Adipocyte (in vitro differentiated cells): ENCODE data around the gene RBM20.
A peak's percentile ranks its signal among the peaks of the same experiment; 100 is the strongest.

ENCODE experiments used
- DNase-seq: peaks from one replicate; pipeline ENCODE4 v3.0.0-alpha.2; 2015; ENCODE audit warnings: low read depth
- H3K27me3 ChIP-seq: replicated peaks from 2 replicates; pipeline ENCODE4 v1.7.0; 2013; ENCODE audit warnings: mild to moderate bottlenecking, low read length, moderate library complexity; ENCODE audit not compliant: control insufficient read depth, insufficient read depth
- H3K36me3 ChIP-seq: 2 replicates; pipeline ENCODE4 v1.7.0; 2013; ENCODE audit warnings: low read length, mild to moderate bottlenecking, moderate library complexity; ENCODE audit not compliant: control insufficient read depth, insufficient read depth, severe bottlenecking
- H3K4me1 ChIP-seq: 2 replicates; pipeline ENCODE4 v1.7.0; 2013; ENCODE audit warnings: mild to moderate bottlenecking, low read length, moderate library complexity; ENCODE audit not compliant: control insufficient read depth, insufficient read depth
- H3K4me3 ChIP-seq: 2 replicates; pipeline ENCODE4 v1.7.0; 2013; ENCODE audit warnings: mild to moderate bottlenecking, low read length, moderate library complexity
- H3K9ac ChIP-seq: 2 replicates; pipeline ENCODE4 v1.7.0; 2013; ENCODE audit warnings: mild to moderate bottlenecking, low read length, moderate library complexity
- H3K9me3 ChIP-seq: 2 replicates; pipeline ENCODE4 v1.7.0; 2013; ENCODE audit warnings: mild to moderate bottlenecking, low read length, moderate library complexity; ENCODE audit not compliant: control insufficient read depth

The RBM20 gene

DNA sequence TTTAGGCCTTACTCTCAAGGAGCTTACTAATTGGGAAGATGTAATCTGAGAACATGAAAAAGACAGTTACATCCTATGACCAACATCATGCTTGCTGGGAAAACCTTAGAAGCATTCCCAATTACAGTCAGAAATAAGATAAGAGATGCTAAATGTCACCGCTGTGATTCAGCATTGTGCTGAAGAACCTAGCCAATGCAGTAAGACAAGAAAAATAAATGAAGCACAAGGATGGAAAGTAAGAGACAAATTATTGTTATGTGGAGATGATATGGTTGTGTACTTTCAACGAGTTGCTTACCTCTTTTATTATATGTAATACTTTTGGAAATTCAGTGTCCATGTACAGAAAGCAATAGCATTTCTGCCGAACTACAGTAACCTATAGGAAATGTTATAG is 104.8 kb downstream of the RBM20 start:
- DNase-seq, result no peak
- no peaks in the 10 kb centered on the region for H3K4me1 ChIP-seq

GRCh38 chr10:110750931-110751330 is 106.8 kb downstream of the RBM20 start:
- no peaks in the 10 kb centered on the region for H3K4me1 ChIP-seq
- H3K9ac ChIP-seq, result no peak overlapping the region
- H3K4me3 ChIP-seq, result no peak overlapping the region

More for the DNA sequence above, 104.8 kb downstream of the RBM20 start:
- Histone ChIP-seq H3K4me3 (no peak overlapping the region), H3K9me3 (peaks cover 6% of the 10 kb centered on the region), H3K9ac (no peak overlapping the region), H3K27me3 (no peaks in the 10 kb centered on the region), H3K36me3 (no peaks in the 10 kb centered on the region)

GRCh38 chr10:110751850-110752249 is 107.7 kb downstream of the RBM20 start:
- peaks cover under 1% of the 10 kb centered on the region for H3K4me1 ChIP-seq
- DNase-seq, result no peak
- no peak overlapping the region for H3K4me3 ChIP-seq
- H3K9ac ChIP-seq, result no peak overlapping the region
- no peaks in the 10 kb centered on the region for H3K36me3 ChIP-seq
- peaks cover 12% of the 10 kb centered on the region for H3K9me3 ChIP-seq
- no peaks in the 10 kb centered on the region for H3K27me3 ChIP-seq

More at GRCh38 chr10:110750931-110751330, 106.8 kb downstream of the RBM20 start:
- Histone ChIP-seq H3K9me3 (peaks cover 12% of the 10 kb centered on the region), H3K36me3 (no peaks in the 10 kb centered on the region), H3K27me3 (no peaks in the 10 kb centered on the region)
- DNase-seq, result no peak

DNA sequence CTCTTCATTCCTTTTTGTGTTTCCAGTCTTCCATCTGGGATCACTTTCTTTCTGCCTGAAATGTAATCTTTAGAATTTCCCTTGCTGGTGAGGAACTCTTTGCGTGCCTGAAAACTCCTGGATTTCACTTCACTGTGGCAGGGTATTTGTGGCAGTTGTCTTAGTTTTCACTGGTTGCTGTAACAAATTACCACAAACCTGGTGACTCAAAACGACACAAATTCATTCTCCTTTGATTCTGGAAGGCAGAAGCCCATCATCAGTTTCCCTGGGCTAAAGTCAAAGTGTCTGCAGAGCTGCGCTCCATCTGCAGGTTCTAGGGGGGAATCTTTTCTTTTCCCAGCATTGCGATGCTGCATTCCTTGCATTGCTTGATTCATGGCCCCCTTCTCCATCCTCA is 109.3 kb downstream of the RBM20 start:
- H3K9ac ChIP-seq, result no peak overlapping the region
- no peak for DNase-seq
- H3K4me1 ChIP-seq, result peaks cover 4% of the 10 kb centered on the region
- H3K9me3 ChIP-seq, result peaks cover 12% of the 10 kb centered on the region
- H3K36me3 ChIP-seq, result no peaks in the 10 kb centered on the region
- no peaks in the 10 kb centered on the region for H3K27me3 ChIP-seq
- H3K4me3 ChIP-seq, result no peak overlapping the region

- Histone ChIP-seq H3K9me3 (peaks cover 6% of the 10 kb centered on the region), H3K36me3 (no peaks in the 10 kb centered on the region), H3K4me3 (no peak overlapping the region), H3K4me1 (peaks cover 4% of the 10 kb centered on the region), H3K27me3 (no peaks in the 10 kb centered on the region), H3K9ac (no peak overlapping the region)
- no peak for DNase-seq
Observed at GRCh38 chr10:110754375-110755105, 110.4 kb downstream of the RBM20 start.

GRCh38 chr10:110755781-110756180 is 111.6 kb downstream of the RBM20 start:
- no peak for DNase-seq
- Histone ChIP-seq H3K9me3 (peaks cover 6% of the 10 kb centered on the region), H3K27me3 (no peaks in the 10 kb centered on the region), H3K9ac (no peak overlapping the region), H3K4me3 (no peak overlapping the region), H3K36me3 (no peaks in the 10 kb centered on the region), H3K4me1 (peaks cover 4% of the 10 kb centered on the region)

GRCh38 chr10:110756876-110757275 is 112.7 kb downstream of the RBM20 start:
- no peak for DNase-seq
- Histone ChIP-seq H3K9me3 (peaks cover 6% of the 10 kb centered on the region), H3K36me3 (no peaks in the 10 kb centered on the region), H3K27me3 (no peaks in the 10 kb centered on the region), H3K4me1 (peaks cover 4% of the 10 kb centered on the region), H3K4me3 (no peak overlapping the region), H3K9ac (no peak overlapping the region)

GRCh38 chr10:110757586-110757985 is 113.5 kb downstream of the RBM20 start:
- Histone ChIP-seq H3K9ac (no peak overlapping the region), H3K27me3 (peaks cover 4% of the 10 kb centered on the region), H3K4me3 (no peak overlapping the region), H3K9me3 (peaks cover 6% of the 10 kb centered on the region), H3K36me3 (no peaks in the 10 kb centered on the region), H3K4me1 (peaks cover 4% of the 10 kb centered on the region)
- DNase-seq, result no peak

DNA sequence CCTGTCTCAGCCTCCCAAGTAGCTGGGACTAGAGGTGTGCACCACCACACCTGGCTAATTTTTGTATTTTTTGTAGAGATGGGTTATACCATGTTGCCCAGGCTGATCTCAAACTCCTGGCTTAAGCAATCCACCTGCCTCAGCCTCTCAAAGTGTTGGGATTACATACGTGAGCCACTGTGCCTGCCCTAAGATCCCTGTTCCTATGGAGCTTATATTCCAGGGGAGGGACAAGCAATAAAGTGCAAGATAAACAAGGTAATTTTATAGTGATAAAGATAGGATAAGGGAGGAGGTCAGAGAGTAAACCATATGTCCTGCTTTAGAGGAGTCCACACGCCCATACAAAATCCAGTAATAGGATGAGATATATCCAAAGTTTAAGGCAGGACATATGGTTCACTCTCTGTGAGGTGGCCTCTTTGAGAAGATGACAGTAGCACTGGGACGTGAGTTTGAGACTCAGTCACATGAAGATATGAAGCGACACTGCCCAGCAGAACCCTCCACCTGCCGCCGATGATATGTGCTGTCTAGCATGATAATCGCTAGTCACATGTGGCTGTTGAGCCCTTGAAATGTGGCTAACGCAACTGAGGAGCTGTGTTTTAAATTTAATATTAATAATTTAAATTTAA is 114.1 kb downstream of the RBM20 start:
- no peak for DNase-seq
- Histone ChIP-seq H3K9ac (no peak overlapping the region), H3K36me3 (no peaks in the 10 kb centered on the region), H3K4me3 (no peak overlapping the region), H3K27me3 (peaks cover 10% of the 10 kb centered on the region), H3K4me1 (peaks cover 4% of the 10 kb centered on the region), H3K9me3 (peaks cover 6% of the 10 kb centered on the region)

DNA sequence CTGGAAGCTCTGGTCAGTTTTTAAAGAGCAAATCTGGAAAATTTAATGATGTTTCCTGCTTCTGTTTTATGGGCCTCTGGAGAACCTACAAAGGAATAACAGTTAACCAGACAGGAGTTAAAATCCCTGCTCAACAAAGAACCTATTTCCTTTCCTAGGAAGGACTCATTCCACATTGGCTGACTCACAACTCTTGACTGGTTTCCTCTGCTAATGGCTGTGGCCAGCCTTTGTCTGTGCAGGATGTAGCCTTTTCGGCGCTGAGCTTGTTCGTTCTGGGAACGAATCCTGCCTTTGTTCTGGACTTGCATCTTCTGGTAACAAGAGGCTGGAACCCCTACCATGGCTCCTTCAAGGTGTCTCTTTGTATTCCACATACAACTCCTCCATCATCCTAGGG is 114.8 kb downstream of the RBM20 start:
- peaks cover 6% of the 10 kb centered on the region for H3K9me3 ChIP-seq
- peaks cover 16% of the 10 kb centered on the region for H3K27me3 ChIP-seq
- peak; percentile 15 for DNase-seq
- H3K9ac ChIP-seq, result no peak overlapping the region
- H3K36me3 ChIP-seq, result no peaks in the 10 kb centered on the region
- H3K4me1 ChIP-seq, result peaks cover 4% of the 10 kb centered on the region
- no peak overlapping the region for H3K4me3 ChIP-seq

- H3K27me3 ChIP-seq, result peaks cover 23% of the 10 kb centered on the region
- peaks cover 4% of the 10 kb centered on the region for H3K4me1 ChIP-seq
- DNase-seq, result no peak
- H3K36me3 ChIP-seq, result no peaks in the 10 kb centered on the region
- no peak overlapping the region for H3K9ac ChIP-seq
- H3K4me3 ChIP-seq, result no peak overlapping the region
- peaks cover 2% of the 10 kb centered on the region for H3K9me3 ChIP-seq
Observed at GRCh38 chr10:110759523-110759922, 115.4 kb downstream of the RBM20 start.
